Measurements from ENCODE around the gene NKD1.

DNA sequence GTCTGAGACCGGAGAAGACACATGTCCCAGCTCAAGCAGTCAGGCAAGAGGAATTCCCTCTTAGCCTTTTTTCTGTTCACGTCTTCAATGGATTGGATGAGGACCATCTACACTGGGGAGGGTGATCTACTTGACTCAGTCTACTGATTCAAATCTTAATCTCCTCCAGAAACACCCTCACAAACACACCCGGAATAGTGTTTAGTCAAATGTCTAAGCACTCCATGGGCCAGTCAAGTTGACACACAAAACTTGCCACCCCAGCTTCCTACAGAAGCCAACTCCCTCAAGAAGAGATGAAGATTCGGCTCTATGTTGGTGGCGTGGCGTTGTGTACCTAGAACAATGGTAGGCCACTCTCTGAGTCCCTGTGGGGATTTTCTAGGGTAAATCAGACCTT lies 22.5 kb upstream of the NKD1 start:
- TF ChIP-seq, protein P1, sequence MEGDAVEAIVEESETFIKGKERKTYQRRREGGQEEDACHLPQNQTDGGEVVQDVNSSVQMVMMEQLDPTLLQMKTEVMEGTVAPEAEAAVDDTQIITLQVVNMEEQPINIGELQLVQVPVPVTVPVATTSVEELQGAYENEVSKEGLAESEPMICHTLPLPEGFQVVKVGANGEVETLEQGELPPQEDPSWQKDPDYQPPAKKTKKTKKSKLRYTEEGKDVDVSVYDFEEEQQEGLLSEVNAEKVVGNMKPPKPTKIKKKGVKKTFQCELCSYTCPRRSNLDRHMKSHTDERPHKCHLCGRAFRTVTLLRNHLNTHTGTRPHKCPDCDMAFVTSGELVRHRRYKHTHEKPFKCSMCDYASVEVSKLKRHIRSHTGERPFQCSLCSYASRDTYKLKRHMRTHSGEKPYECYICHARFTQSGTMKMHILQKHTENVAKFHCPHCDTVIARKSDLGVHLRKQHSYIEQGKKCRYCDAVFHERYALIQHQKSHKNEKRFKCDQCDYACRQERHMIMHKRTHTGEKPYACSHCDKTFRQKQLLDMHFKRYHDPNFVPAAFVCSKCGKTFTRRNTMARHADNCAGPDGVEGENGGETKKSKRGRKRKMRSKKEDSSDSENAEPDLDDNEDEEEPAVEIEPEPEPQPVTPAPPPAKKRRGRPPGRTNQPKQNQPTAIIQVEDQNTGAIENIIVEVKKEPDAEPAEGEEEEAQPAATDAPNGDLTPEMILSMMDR (IDR thresholded peaks at IDR 0.05): no peak
- TF ChIP-seq POLR2A (IDR thresholded peaks at IDR 0.05) (no peak), EP300 (IDR thresholded peaks at IDR 0.05) (no peak)
